Fibroblast of lung (primary cell): ENCODE results near the gene DAPK1.

Source experiments
- EZH2 ChIP-seq: IDR thresholded peaks from 2 replicates; pipeline ENCODE4 v1.5.1; 2012; ENCODE audit warnings: low read length, control low read depth, mild to moderate bottlenecking; ENCODE audit errors: missing control alignments
- TF ChIP-seq, protein P1 (sequence below), 2 donors: IDR thresholded peaks in 1 of 2; conservative IDR thresholded peaks in 1 of 2; 1 replicate in 1 of 2; 2 replicates in 1 of 2; pipeline ENCODE4 v1.5.1; 2011 to 2012; ENCODE audit warnings: low read length in 2 of 2, control low read depth in 1 of 2, inconsistent platforms in 1 of 2, low read depth in 1 of 2, mild to moderate bottlenecking in 1 of 2

DNA sequence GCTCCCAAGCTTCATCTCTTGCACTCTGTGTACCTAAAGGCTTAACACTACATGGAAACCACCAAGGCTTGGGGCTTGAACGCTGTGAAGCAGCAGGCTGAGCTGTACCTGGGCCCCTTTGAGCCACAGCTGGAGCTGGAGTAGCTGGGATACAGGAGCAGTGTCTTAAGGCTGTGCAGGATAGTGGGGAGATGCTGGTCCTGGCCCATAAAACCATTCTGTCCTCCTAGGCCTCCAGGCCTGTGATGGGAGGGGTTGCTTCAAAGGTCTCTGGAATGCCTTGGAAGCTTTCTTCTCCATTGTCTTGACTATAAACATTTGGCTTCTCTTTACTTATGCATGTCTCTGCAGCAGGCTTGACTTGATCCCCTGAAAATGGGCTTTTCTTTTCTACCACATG lies 42.3 kb upstream of the DAPK1 start:
- TF ChIP-seq, protein P1, sequence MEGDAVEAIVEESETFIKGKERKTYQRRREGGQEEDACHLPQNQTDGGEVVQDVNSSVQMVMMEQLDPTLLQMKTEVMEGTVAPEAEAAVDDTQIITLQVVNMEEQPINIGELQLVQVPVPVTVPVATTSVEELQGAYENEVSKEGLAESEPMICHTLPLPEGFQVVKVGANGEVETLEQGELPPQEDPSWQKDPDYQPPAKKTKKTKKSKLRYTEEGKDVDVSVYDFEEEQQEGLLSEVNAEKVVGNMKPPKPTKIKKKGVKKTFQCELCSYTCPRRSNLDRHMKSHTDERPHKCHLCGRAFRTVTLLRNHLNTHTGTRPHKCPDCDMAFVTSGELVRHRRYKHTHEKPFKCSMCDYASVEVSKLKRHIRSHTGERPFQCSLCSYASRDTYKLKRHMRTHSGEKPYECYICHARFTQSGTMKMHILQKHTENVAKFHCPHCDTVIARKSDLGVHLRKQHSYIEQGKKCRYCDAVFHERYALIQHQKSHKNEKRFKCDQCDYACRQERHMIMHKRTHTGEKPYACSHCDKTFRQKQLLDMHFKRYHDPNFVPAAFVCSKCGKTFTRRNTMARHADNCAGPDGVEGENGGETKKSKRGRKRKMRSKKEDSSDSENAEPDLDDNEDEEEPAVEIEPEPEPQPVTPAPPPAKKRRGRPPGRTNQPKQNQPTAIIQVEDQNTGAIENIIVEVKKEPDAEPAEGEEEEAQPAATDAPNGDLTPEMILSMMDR (conservative IDR thresholded peaks at IDR 0.05 in 1 of 2, IDR thresholded peaks at IDR 0.05 in 1 of 2; ENCODE audit: low read depth in 1 of 2, low read length in 2 of 2) = no peak
- TF ChIP-seq EZH2 = no peak
